A549 treated with Hydrocortisone at 1 μM for 4 hours (cell line): ENCODE measurements around the gene UBE3D. TPM values are rescaled to one million over a fixed set of nuclear protein-coding genes. Genes with fewer than 3 reads are reported as not detected.

ENCODE experiments used
- total RNA-seq: library from RNA; stranded (reverse); fragments of 200-300 nt; extraction: Qiagen RNA extraction; gene quantifications from 5 replicates; pipeline ENCODE4 v1.2.3, GENCODE V29; 2022

UBE3D gene, protein sequence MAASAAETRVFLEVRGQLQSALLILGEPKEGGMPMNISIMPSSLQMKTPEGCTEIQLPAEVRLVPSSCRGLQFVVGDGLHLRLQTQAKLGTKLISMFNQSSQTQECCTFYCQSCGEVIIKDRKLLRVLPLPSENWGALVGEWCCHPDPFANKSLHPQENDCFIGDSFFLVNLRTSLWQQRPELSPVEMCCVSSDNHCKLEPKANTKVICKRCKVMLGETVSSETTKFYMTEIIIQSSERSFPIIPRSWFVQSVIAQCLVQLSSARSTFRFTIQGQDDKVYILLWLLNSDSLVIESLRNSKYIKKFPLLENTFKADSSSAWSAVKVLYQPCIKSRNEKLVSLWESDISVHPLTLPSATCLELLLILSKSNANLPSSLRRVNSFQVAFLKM
- 2.8 to 4.2 TPM (median 3.2 TPM) in 5 replicates for total RNA-seq

DNA sequence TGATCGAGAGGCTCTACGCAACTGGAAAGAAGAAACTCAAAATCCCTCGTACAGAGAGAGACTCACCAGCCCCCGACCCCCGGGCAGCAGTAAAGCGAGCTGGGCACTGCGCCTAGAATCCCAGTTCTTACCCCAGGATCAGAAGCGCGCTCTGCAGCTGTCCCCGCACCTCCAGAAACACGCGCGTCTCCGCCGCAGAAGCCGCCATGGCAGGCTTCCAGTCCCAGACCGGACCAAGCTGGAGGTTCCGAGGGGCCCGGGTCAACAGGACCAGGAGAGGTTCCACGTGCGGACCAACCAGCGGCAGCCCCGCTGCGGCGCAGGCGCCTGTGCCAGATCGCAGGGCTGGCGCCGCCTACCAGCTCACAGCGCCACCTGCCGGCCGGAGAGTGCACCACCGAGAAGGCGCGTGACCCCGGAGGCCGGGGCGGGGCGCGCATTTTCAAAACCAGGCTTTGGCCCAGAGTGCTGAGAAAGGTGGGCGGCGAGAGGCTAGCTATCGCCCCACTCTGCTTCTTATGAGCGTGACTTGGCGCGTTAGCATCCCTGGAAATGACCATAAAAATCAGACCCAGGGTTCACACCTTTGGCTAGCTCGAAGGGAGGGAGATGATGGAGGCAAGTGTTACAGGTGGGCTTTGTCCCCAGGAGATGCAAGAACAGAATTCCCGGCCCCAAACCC is at the start of gene UBE3D:
TSS of gene UBE3D (minus strand) at position 331 of the 682 bp plus-strand sequence. CDS start at position 208, 123 bp downstream.

DNA sequence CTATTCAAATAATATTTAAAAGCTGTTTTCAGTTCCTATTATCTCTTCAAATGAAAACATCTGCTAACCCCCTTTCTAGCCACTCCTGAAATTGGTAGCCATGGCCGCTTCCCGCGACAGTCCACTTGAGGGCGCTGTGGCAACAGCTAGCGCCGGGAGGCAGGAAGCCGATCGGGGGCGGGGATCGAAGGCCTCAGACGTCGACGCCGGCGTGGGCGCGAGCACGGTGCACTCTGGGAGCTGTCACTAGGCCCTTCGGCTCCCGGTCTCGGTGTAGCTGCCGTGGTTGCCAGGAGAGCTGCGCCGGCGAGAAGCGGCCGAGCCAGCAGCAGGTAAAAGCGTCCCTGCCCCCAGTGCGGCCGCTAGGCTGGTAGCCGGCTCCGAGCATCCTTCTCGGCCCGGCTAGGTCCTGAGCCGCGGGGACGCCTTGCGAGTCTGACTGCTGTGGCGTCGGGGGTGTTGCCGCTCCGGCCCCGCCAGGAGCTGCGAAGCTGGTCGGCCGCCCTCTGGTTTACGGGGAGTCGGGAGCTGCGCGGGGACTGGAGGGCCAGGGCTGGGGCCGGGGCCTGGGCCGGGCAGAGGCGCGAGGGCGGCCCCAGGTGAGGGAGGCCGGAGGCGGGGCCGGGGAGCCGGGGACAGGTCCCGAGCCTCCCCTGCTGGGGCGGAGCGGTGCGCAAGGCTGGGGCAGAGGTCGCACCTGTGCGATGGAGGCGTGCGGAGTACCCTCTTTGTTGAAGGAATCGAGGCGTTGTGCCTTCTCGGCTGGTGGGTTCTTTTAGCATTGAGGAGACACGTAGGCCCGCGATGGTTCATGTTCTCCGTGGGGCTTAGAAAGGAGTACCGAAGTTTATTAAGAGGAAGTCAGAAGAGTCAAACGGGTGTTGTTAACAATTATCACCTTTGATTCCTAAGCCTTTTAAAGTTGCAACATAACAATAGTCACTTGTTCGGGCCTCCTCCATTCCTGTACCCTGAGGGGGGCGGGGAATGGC is 2.1 kb upstream of the UBE3D start, which contains the start of gene DOP1A:
TSS of gene DOP1A (plus strand) at position 224 of the 992 bp plus-strand sequence. CDS start 29,307 bp downstream, outside the sequence.

Other genes with a start within 250 kb of the UBE3D start
- 2.2 to 3.2 TPM (median 2.9 TPM) in 5 replicates for gene DOP1A, start 1.8 kb upstream of the UBE3D start, total RNA-seq
- 24.4 to 33.3 TPM (median 25.7 TPM) in 5 replicates for gene PGM3, start 127.4 kb upstream of the UBE3D start, total RNA-seq
- gene RWDD2A, start 127.5 kb upstream of the UBE3D start, total RNA-seq, result 1.4 to 1.8 TPM (median 1.6 TPM) in 5 replicates